ENCODE data around the gene CFAP251.
"Not testable (repeated sequence)": the region's sequence is repeated elsewhere in the genome, so short reads cannot be mapped to it uniquely, and the experiment has no call there.

Gene CFAP251

DNA sequence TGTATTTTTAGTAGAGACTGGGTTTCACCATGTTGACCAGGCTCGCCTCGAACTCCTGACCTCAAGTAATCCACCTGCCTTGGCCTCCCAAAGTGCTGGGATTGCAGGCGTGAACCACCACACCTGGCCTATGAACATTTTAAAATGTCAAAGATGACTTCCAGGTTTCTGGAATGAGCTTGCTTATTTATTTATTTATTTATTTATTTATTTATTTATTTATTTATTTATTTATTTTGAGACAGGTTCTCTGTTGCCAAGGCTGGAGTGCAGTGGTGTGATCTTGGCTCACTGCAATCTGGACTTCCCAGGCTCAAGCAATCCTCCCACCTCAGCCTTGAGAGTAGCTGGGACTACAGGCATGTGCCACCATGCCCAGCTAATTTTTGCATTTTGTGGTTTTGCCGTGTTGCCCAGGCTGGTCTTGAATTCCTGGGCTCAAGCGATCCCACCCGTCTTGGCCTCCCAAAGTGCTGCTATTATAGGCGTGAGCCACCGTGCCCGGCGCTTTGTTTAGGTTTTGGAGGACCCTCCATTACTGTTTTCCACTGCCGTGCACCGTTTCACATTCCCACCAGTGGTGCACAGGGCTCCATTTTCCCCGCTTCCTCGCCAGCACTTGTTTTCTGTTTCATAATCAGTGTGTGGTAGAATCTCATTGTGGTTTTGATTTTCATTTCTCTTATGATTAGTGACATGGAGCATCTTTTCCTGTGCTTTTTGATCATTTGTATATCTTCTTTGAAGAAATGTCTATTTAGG is 6.4 kb upstream of the CFAP251 start:
- no peak for DNase-seq

DNA sequence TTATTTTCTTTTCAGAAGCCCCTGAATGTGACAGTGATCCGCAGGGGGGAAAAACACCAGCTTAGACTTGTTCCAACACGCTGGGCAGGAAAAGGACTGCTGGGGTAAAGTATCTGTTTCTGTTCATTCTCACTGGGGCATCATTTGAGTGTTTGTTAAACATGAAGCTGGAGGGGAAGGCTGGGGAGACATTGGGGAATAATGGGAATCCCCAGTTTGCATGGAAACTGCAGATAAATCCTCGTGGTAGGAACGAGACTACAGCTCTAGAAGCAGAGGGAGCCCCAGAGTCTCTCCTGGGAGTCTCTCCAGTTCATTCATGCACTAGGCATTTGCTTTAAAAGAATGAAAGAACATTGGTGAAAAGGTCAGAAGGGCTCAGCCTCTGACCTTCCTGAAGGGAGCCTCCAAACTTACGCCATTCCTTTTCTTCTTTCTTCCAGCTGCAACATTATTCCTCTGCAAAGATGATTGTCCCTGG is 2.5 kb upstream of the CFAP251 start:
- DNase-seq: no peak

DNA sequence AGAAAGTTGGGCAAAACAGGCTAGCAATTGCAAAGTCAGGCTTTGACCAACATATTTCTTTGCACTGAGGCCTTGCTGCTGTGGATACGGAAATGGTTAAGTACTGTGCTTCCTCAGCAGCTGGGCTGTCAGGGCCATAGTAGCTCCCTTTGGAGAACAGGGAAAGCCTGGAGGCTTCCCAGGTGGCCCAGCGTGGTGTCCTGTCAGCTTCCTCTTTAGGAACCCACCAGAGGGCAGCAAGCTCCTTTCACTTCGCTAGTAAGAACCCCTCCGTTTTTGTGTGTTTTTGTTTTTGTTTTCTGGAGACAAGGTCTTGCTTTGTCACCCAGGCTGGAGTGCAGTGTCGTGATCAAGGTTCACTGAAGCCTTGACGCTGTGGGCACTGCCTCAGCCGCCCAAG is 1.7 kb upstream of the CFAP251 start:
- DNase-seq: peak; percentile 46

DNA sequence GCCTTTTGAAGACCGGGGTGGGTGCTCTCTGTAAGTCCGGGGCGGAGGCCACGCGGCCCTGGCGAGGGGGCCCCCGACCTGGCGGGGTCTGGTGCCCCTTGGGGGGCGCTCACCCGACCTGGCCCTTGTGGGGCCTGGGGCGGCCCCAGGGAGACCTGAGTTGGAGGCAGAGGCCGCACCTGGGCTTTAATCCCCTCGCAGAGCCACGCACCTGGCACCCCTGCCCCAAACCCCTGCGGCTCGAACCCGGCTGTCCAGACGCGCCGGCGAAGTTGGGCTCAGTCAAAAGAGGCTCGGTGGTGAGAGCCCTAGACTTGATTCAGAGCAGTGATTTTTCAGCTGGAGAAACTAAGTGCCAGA is 267 bp downstream of the CFAP251 start:
- no peak for DNase-seq

DNA sequence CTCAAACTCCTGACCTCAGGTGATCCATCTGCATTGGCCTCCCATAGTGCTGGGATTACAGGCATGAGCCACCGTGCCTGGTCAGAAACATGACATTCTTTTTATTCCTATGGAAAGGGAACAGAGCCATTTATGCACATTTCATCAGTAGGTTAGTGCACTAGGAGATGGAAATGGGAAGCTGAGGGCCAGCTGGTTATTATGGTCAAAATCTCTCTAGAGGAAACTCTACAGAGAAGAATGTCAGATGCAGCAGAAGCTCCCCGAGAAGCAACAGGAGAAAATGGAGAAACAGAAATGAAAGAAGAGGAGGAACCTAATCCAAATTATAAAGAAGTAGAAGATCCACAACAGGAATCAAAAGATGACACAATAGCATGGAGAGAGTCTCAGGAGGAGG is 2.7 kb downstream of the CFAP251 start:
- no peak for DNase-seq

DNA sequence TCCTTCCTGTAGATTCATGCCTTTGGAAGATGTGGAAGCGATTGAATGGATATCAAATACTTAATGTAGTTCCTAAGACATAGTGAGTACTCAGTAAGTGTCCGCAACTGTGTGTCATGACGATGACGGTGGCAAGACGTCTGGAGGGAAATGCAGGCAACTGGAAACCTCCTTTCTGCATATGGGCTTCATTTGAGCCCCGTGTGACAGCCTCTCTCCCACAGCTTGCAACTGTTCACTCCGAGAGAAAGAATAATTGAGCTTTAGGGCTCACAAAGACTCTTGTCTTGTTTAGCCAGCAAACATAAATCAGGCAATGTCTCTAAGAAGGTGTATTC is 6.9 kb downstream of the CFAP251 start:
- DNase-seq: peak; percentile 26

DNA sequence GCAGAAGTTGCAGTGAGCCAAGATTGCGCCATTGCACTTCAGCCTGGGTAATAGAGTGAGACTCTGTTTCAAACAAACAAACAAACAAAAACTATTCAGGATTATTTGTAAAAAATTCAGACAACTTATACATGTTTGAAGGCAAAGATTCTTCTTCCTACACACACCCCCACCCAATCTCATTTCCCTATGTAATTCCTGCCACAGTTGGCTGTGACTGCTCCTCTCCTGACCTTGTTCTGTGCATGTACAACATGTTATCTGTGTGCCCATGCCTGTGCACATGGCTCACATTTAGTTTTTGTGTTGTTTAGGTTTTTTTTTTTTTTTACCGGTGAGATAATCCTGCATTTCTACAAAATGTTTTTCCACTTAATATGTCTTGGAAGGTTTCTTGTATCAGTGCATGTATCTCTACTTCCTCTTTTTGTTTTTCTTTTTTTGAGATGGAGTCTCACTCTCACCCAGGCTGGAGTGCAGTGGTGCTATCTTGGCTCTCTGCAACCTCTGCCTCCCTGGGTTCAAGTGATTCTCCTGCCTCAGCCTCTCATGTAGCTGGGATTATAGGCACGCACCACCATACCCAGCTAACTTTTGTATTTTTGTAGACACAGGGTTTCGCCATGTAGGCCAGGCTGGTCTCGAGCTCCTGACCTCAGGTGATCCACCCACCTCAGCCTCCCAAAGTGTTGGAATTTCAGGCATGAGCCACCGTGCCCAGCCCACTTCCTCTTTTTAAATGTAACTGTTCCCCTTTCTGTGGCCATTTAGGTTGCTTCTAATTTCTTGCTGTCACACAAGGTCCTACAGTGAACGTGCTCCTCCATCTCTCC is 8.7 kb downstream of the CFAP251 start:
- no peak for DNase-seq

DNA sequence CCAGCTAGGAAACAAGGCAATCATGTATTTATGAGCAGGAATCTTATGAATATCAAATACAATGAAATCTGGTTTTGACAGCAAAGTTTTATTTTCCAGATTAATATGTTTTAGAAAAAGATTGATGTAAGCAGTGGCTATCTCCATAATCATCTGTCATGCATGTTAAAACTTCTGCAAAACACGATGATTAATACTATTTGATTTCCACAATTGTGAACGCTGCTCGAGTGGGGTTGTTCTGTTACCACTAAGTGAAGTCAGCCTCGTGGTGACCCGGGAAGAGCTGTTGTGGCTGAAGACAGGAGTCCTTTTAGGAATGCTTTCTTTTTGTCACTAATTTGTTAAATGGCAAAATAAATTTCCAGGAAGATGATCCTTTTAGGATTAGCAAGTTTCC is 9.4 kb downstream of the CFAP251 start:
- DNase-seq: no peak

DNA sequence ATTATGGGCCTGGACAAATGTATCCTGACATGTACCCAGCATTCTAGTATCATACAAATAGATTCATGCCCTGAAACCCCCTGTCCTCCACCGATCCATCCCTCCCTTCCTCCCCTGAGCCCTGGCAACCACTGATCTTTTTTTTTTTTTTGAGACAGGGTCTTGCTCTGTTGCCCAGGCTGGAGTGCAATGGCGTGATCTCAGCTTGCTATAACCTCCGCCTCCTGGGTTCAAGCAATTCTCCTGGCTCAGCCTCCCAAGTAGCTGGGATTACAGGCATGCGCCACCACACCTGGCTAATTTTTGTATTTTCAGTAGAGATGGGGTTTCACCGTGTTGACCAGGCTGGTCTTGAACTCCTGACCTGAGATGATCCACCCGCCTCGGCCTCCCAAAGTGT is 11.2 kb downstream of the CFAP251 start:
- not testable (repeated sequence) for DNase-seq

DNA sequence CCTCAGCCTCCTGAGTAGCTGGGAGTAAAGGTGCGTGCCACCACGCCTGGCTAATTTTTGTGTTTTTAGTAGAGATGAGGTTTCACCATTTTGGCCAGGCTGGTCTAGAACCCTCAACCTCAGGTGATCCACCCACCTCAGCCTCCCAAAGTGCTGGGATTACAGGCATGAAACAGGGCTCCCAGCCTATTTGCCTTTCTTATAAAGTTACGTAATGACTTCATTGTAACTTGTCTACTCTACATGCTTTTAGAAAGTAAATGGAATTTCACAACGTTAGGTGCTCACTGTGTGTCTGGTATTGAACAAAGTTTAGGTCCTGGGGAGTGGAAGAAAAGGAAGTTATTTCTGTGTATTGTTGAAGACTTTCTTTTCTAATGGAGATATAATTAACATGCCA is 12.5 kb downstream of the CFAP251 start:
- DNase-seq: no peak

DNA sequence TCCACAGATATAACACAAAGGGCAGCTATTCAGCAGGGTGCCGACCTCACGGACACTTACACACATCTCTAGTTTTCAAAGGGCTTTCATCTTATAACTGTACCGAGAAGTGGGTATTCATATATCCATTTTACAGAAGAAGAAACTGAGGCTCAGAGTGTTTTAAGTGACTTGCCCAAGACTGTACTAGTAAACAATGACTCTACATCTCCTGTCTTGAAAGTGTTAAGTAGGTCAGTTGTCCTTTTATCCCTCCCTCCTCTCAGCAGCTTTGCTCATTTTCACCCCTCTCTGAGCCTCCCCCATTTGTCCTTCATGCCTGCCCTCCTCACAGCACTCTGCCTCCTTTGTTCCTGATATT is 13.8 kb downstream of the CFAP251 start:
- DNase-seq: no peak

DNA sequence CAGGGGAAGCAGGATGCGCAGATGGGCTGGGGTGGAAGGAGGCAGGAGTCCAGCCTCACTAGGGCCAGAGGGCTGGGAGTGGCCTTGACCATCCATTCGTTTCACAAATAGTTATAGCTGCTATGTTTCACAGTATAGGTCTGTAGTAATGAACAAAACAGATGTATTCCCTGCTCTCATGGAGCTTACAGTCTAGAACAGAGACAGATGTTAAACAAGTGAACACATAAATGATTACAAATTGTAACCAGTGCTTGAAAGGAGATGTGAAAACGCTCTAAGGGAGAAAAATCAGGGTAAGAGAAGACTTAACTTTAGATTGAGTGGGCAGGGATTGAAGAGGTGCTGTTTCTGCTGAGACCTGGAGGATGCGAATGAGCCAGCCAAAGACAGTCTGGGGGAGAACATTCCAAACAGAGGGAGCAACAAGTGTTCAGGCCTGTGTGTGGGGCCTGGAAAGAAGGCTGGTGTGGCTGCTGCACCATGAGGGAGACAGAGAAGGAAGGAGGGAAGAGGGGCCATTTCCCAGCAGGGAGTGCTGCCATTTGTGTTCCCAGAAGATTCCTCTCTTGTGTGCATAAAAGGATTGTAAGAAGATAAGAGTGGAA is 14.6 kb downstream of the CFAP251 start:
- no peak for DNase-seq

DNA sequence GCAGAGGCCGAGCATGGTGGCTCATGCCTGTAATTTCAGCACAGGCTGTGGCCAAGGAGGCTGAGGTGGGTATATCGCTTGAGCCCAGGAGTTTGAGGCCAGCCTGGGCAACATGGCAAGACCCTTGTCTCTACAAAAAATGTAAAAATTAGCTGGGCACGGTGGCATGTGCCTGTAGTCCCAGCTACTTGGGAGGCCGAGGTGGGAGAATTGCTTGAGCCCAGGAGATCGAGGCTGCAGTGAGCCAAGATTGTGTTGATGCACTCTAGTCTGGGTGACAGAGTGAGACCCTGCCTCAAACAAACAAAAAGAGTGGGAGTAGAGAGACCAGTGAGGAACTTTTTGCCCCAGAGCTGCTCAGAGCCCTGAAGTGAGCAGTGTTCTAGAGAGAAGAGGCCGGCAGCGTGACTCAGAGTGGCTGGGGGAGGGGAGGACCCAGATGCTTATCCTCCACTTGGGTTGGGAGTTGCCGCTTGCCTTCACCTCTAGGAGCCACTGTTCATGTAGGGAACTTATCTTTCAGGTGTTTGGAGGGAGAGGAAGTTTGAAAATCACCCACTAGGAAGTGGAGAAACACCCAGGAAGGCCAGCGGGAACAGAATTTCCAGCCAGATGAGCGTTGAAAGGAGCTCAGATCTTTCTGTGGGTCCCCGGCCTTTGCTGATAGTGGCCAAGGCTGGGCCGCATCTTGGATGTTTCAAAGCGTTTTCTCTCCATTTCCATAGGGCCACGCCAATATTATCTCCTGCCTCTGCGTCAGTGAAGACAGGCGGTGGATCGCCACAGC is 15.3 kb downstream of the CFAP251 start:
- no peak for DNase-seq

DNA sequence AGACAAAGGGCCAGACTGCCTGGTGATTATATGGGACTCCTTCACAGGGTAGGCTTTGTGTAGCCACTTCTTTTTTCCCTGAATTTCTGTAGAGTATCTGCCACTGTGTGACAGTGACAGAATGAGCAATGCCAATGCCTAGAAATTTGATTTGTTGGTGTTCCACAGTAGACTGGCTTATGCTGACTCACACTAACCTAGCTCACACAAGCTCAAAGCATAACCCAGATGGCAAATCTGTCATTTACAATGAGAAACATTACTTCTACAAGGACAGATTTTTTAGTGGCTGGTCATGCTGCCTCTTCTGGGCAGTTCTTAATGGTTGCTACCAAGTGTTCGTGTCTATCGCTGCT is 15.9 kb downstream of the CFAP251 start:
- DNase-seq: no peak

DNA sequence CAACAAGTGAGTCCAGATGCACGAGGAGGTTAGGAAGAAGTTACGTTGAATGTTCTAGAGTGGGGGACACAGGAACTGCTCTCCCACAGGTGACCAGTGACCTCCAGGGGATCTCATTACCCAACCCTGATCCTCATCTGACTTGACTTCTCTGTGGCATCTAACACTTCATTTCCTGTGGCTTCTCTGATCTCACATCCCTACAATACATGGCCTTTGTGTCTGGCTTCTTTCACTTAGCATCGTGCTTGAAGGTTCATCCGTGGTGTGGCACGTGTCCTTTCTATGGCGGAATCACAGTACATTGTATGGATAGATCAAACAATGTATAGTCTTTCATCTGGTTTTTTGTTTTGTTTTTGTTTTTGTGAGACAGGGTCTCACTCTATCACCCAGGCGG is 19.3 kb downstream of the CFAP251 start:
- DNase-seq: no peak

DNA sequence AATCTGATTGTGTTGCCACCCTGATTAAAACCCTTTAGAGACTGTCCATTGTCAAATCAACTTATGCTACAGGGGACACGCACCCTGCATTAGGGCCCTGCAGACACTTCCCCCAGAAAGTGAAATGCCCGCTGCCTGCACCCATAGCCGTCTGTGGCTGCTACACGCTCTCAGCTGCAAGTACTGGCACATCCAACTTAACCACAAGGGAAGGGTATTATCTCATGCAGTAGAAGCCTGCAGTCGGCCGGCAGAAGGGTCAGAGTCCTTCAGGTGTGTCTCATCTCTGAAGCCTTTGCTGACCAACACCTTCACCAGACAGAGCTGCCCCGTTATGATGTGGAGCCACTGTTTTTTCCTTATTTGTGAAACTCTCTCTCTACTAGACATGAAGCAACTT is 20.8 kb downstream of the CFAP251 start:
- no peak for DNase-seq

DNA sequence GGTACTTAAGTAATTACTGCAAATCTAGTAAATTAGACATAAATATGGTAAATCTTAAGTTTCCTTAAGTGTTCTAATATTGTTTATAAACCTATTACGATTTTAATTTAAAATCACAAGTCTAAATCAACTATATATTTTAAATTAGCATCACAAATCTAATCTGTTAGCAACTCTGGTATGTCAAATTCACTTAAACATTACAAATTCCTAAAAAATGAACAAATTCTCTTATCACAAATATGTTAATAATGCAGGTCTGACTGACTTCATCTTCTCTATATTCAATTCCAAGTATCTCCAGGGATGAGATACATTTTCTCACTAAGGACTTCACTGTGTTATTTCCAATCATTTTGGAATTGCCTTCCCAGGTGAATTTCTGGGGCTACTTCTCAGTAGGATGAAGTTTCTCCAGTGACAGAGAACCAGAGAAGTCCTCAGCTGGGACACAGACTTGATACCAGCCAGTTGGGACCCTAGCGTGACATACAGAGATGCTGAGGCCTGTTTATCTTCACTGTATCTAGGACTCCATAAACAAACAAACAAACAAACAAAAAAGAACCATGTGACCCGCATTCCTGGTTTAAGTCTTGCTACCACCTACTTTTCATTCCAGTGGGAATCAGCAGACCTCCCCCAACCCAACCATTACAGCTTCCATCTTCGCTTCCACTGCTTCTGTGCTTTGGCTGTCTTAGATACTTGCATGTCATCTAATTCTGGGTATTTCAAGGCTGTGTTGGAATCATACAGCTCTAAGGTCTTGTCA is 21.8 kb downstream of the CFAP251 start:
- DNase-seq: no peak

DNA sequence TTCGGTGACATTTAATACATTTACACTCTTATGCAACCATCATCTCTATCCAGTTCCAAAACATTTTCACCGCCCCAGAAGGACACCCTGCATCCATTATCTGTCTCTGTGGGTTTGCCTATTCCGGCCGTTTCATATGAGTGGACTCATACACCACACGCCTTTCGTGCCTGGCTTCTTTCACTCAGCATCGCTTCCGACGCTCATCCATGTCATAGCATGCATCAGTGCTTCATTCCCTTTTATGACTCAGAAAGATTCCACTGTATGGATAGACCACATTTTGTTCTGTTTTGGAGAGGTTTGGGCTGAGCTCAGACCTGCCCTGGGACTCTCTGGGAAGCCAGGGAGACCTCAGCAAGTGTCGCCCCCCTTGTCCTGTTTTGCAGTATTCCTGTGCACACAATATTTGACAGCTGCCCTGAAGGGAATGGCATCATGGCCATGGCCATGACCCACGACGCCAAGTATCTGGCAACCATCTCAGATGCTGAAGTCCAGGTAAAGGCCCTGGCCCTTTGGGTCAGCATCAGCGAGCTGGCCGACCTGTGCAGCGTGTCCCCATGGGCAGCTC is 23.8 kb downstream of the CFAP251 start:
- no peak for DNase-seq

DNA sequence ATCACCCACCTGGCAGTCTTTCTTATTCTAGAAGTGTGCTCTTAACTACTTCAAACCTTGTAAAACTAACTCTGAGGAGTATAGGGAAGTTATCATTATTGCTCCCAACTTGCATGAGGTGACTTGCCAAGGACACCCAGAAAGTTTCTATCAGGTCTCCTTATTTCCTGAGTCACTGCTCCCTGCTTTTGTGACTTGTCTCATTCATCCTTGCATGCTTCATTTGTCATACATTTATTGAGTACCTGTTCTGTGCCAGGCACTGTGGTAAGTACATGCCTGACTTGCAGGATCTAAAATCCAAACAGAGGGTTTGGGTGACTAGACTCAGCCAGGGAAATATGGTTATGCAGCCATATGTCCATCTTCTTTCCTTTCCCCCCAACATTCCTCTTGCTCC is 25.5 kb downstream of the CFAP251 start:
- no peak for DNase-seq

DNA sequence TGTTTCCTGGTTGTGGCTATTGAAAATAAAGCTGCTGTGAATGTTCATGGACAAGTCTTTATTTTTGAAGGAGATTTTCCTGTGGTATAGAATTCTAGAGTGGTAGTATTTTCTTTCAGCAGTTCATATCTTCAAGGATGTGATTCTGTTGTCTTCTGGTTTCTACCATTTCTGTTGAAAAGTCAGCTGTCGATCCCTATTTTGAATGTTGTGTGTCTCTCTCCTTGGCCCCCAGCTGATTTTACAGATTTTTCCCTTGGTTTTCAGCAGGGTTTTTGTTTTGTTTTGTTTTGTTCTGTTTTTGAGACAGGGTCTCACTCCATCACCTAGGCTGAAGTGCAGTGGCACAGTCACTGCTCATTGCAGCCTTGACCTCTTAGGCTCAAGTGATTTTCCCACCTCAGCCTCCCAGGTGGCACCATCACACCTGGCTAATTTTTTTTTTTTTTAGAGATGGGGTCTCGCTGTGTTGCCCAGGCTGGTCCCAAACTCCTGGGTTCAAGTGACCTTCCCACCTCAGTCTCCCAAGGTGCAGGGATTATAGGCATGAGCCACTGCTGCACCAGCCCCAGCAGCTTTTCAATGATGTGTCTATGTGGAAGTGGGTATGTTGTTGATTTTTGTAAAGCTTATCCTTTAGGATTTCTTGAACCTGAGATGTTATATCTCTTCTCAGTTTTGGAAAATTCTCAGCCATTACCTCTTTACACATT is 28.1 kb downstream of the CFAP251 start:
- no peak for DNase-seq

DNA sequence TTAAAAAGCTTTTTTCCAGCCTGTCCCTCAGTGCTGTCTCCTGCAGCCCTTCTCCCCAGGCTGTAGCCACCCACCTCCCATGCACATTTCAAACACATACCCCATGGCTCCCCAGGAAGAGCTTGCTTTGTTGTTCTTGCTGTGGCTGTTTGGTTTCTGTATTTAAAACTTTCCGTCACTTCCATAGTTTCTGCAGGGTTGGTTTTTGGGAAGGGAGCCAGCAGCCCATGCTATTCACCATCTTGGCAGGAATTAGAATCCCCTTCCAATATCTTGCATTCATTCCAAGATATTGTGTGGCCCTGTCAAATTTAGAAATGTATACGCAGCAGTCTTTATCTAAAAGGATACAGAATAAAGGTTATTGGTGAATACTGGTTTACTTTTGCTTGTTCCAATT is 29.6 kb downstream of the CFAP251 start:
- DNase-seq: no peak
